MM.1S (cell line): ENCODE measurements around the gene DNAH10.

Experiments used
- CTCF ChIP-seq: fragments of 300-600 bp; sonication (generic); IDR thresholded peaks from 2 replicates; pipeline ENCODE4 v1.5.1; 2016; ENCODE audit warnings: antibody characterized with exemption, low read length, mixed read lengths
- EZH2 ChIP-seq: fragments of 300-600 bp; sonication (generic); optimal IDR thresholded peaks from 2 replicates; pipeline ENCODE3; 2017; ENCODE audit warnings: low read depth, mild to moderate bottlenecking, antibody characterized with exemption, low read length, mixed read lengths

- no peak for TF ChIP-seq CTCF
- no peak for TF ChIP-seq EZH2
Observed at GRCh38 chr12:123924539-123924938, 162.4 kb downstream of the DNAH10 start.
